LNCaP clone FGC (cell line): ENCODE data around the gene POGLUT3.

Source experiments
- DNase-seq: peaks from one replicate; pipeline ENCODE4 v3.0.0-alpha.2; 2011; ENCODE audit warnings: low read depth
- H3K4me3 ChIP-seq: 2 replicates; pipeline ENCODE4 v1.5.1; 2011; ENCODE audit warnings: mild to moderate bottlenecking, low read depth, low read length, control low read depth
- CTCF ChIP-seq: IDR thresholded peaks from 2 replicates; pipeline ENCODE4 v1.5.1; 2012; ENCODE audit warnings: mild to moderate bottlenecking; ENCODE audit not compliant: control insufficient read depth, insufficient read depth; ENCODE audit errors: extremely low read depth

POGLUT3 gene

GRCh38 chr11:108536783-108537182 is 38.6 kb upstream of the POGLUT3 start:
- no peak overlapping the region for H3K4me3 ChIP-seq
- DNase-seq, result no peak
- TF ChIP-seq CTCF, result no peak

GRCh38 chr11:108535384-108535955 is 37.3 kb upstream of the POGLUT3 start:
- TF ChIP-seq CTCF, result no peak
- DNase-seq, result no peak
- no peak overlapping the region for H3K4me3 ChIP-seq

GRCh38 chr11:108534274-108534882 is 36.2 kb upstream of the POGLUT3 start:
- TF ChIP-seq CTCF, result no peak
- DNase-seq, result peak; percentile 55
- H3K4me3 ChIP-seq, result no peak overlapping the region

- DNase-seq, result no peak
- H3K4me3 ChIP-seq, result no peak overlapping the region
- TF ChIP-seq CTCF, result no peak
Observed at GRCh38 chr11:108530426-108530825, 32.2 kb upstream of the POGLUT3 start.

GRCh38 chr11:108527382-108527781 is 29.2 kb upstream of the POGLUT3 start:
- no peak for DNase-seq
- no peak for TF ChIP-seq CTCF
- no peak overlapping the region for H3K4me3 ChIP-seq

GRCh38 chr11:108525161-108525560 is 27.0 kb upstream of the POGLUT3 start:
- H3K4me3 ChIP-seq, result no peak overlapping the region
- no peak for DNase-seq
- TF ChIP-seq CTCF, result no peak

- peak; percentile 97 for DNase-seq
- TF ChIP-seq CTCF, result no peak
- H3K4me3 ChIP-seq, result peak overlapping the region; percentile 9; the same call in 1 of the 2 replicates
Observed at GRCh38 chr11:108524422-108524821, 26.2 kb upstream of the POGLUT3 start.
